Ovary (tissue), 9 donors: ENCODE results near the gene PELI3. TPM values are rescaled to one million over a fixed set of nuclear protein-coding genes. Genes with fewer than 3 reads are reported as not detected.

Experiments
- DNase-seq, 5 donors: peaks; one replicate each; pipeline ENCODE4 v3.0.0-alpha.2; 2019 to 2020
- H3K27ac ChIP-seq, 2 donors: fragments of 200-600 bp; one replicate each; pipeline versions ENCODE4 v1.5.1 to v1.8.0; 2019 to 2022
- H3K27me3 ChIP-seq: fragments of 200-600 bp; one replicate; pipeline ENCODE4 v1.8.0; 2022
- H3K36me3 ChIP-seq: fragments of 200-600 bp; sonication (generic); one replicate; pipeline ENCODE4 v1.5.1; 2019
- H3K4me1 ChIP-seq: one replicate; pipeline ENCODE4 v1.8.1; 2013; ENCODE audit warnings: mild to moderate bottlenecking, moderate library complexity; ENCODE audit not compliant: insufficient read depth
- H3K4me3 ChIP-seq: fragments of 200-600 bp; sonication (generic); one replicate; pipeline ENCODE4 v1.5.1; 2017
- H3K9me3 ChIP-seq, 2 donors: fragments of 200-600 bp in 1 of 2; sonication (generic) in 1 of 2; one replicate each; pipeline versions ENCODE4 v1.5.1 to v1.8.1; 2013 to 2019; ENCODE audit warnings: mild to moderate bottlenecking in 1 of 2, moderate library complexity in 1 of 2
- EP300 ChIP-seq: sonication (generic); formaldehyde crosslinking; IDR thresholded peaks from one replicate; pipeline ENCODE4 v1.6.1; 2017; ENCODE audit warnings: antibody characterized with exemption
- POLR2A ChIP-seq: fragments of 450-650 bp; IDR thresholded peaks from one replicate; pipeline ENCODE4 v1.6.1; 2017; ENCODE audit warnings: antibody characterized with exemption, mild to moderate bottlenecking, moderate library complexity
- WGBS, 3 donors: extraction: QIAGEN DNeasy Blood & Tissue Kit in 1 of 3; methylation state at CpG; one replicate each; pipeline versions ENCODE4 v1.1.5 to v1.1.7; 2013 to 2017; 5-methylcytosine and 5-hydroxymethylcytosine counted together
- intact Hi-C, 4 donors: fragments of 100-400 bp; cut with DNase I; formaldehyde crosslinking; loops; one replicate each; pipeline versions ENCODE4 v1.11.0 to v1.15.1; 2022 to 2023
- polyA plus RNA-seq, 2 donors: library from polyadenylated mRNA; stranded (reverse); fragments of 200-250 nt in 1 of 2; fragments of 350-450 nt in 1 of 2; fragmentation: Illumina TruSeq in 1 of 2; extraction: RNeasy Lipid Tissue Mini Kit (QIAGEN cat#74804) in 1 of 2; gene quantifications; one replicate each; pipeline ENCODE4 v1.2.3, GENCODE V29; 2013 to 2014
- total RNA-seq, 7 donors: library from RNA; depleted of rRNA in 2 of 7; stranded (reverse); fragments of >200 nt in 2 of 7; fragmentation: NEBNext Ultra II Directional in 3 of 7; extraction: Animal tissue kit (Norgen Biotek cat#: 25700) in 3 of 7; gene quantifications; one replicate each; pipeline versions ENCODE4 v1.1.0 to v1.2.4, GENCODE V29; 2016 to 2023
- TF ChIP-seq, protein P1 (sequence below), 3 donors: fragments of 450-650 bp in 2 of 3; fragments of 200-600 bp in 1 of 3; IDR thresholded peaks; one replicate each; pipeline versions ENCODE4 v1.5.1 to v1.8.0; 2016 to 2022; ENCODE audit warnings: antibody characterized with exemption in 3 of 3, mild to moderate bottlenecking in 1 of 3
- donor health status: DM: no; HTN: no; CAD: no; lungs with moderate emphysema.
- donor health status: DM: no; HTN: no; CAD: no.
- donor health status: Bipolar disorder and iron deficiency.
- donor health status: DM: yes; HTN: yes; CAD: no.
- donor health status: DM: no; HTN: no; CAD: no.
- donor health status: DM: yes; HTN: yes; CAD: no.

The PELI3 gene
- total and polyA plus RNA-seq, 9 donors: 7.6 to 29.6 (median 20.5) TPM

DNA sequence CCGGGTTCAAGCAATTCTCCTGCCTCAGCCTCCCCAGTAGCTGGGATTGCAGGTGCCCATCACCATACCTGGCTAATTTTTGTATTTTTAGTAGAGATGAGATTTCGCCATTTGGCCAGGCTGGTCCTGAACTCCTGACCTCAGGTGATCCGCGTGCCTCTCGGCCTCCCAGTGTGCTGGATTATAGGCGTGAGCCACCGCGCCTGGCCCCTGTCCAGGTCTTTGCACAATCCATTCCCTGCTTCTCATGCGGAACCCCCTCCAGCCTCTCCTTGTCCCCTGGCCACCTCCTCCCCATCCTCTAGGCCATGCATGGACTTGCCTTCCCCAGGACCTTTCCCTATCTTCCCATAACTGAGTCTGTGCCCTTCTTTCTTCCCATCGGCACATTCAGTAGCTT, 22.3 kb downstream of the PELI3 start:
- 81 to 95% (median 93%) methylated on average over 10 of the region's 10 CpGs for WGBS, 3 donors
- no peaks in the 10 kb centered on the region for H3K9me3 ChIP-seq
- no peaks in the 10 kb centered on the region for H3K36me3 ChIP-seq
- H3K27ac ChIP-seq: no peak overlapping the region
- no peaks in the 10 kb centered on the region for H3K27me3 ChIP-seq
- no peaks in the 10 kb centered on the region for H3K4me1 ChIP-seq
- no peak for DNase-seq
- no peak overlapping the region for H3K4me3 ChIP-seq
- intact Hi-C loops: no loop called here
- TF ChIP-seq, protein P1, sequence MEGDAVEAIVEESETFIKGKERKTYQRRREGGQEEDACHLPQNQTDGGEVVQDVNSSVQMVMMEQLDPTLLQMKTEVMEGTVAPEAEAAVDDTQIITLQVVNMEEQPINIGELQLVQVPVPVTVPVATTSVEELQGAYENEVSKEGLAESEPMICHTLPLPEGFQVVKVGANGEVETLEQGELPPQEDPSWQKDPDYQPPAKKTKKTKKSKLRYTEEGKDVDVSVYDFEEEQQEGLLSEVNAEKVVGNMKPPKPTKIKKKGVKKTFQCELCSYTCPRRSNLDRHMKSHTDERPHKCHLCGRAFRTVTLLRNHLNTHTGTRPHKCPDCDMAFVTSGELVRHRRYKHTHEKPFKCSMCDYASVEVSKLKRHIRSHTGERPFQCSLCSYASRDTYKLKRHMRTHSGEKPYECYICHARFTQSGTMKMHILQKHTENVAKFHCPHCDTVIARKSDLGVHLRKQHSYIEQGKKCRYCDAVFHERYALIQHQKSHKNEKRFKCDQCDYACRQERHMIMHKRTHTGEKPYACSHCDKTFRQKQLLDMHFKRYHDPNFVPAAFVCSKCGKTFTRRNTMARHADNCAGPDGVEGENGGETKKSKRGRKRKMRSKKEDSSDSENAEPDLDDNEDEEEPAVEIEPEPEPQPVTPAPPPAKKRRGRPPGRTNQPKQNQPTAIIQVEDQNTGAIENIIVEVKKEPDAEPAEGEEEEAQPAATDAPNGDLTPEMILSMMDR (IDR thresholded peaks at IDR 0.05): no peak
- TF ChIP-seq EP300: no peak
- TF ChIP-seq POLR2A: no peak

DNA sequence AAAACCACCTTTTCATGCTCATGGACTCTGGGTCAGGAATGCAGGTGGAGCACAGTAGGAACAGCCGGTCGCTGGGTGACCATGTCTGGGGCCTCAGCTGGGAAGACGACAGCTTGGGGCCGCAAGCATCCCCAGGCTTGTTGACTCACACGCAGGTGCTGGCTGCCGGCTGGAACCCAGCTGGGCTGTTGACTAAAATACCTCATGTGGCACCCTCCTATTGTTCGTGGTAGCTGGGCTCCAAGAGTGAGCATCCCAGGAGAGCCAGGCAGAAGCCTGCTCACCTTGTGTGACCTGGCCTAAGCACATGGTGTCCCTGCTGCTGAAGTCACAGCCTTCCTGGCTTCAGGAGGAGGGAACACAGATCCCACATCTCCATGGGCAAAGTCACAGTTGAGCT, 22.9 kb downstream of the PELI3 start:
- WGBS, 3 donors: 83 to 89% (median 86%) methylated on average over 7 of the region's 7 CpGs
- intact Hi-C loops: no loop called here
- Histone ChIP-seq H3K4me1 (no peaks in the 10 kb centered on the region), H3K27ac (no peak overlapping the region), H3K9me3 (no peaks in the 10 kb centered on the region), H3K4me3 (no peak overlapping the region), H3K36me3 (no peaks in the 10 kb centered on the region), H3K27me3 (no peaks in the 10 kb centered on the region)
- DNase-seq: no peak
- TF ChIP-seq, protein P1 (IDR thresholded peaks at IDR 0.05): no peak
- TF ChIP-seq POLR2A: no peak
- TF ChIP-seq EP300: no peak

DNA sequence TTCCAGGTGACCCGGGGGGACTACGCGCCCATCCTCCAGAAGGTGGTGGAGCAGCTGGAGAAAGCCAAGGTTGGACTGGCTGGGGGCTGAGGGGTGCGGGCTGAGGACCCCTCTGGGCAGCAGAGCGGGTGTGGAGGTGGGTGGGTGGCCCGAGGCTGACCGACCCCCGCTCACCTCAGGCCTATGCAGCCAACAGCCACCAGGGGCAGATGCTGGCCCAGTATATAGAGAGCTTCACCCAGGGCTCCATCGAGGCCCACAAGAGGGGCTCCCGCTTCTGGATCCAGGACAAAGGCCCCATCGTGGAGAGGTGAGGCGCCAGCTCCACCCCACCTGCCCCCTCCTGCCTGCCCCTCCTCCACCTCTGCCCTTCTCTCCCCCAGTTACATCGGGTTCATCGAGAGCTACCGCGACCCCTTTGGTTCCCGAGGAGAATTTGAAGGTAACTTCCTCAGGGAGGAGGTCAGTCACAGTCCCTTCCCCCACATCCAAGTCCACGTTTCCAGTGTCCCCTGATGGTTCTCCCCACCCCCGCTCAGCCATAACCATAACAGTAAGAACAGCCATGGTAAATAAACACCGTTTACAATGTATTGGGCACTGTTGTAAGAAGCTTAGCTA, 24.7 kb downstream of the PELI3 start:
- TF ChIP-seq, protein P1 (IDR thresholded peaks at IDR 0.05): no peak
- TF ChIP-seq EP300 (no peak), POLR2A (no peak)
- Histone ChIP-seq H3K4me1 (no peaks in the 10 kb centered on the region), H3K36me3 (no peaks in the 10 kb centered on the region), H3K9me3 (no peaks in the 10 kb centered on the region), H3K27me3 (no peaks in the 10 kb centered on the region), H3K4me3 (no peak overlapping the region), H3K27ac (no peak overlapping the region)
- WGBS, 3 donors: 58 to 62% (median 58%) methylated on average over 20 of the region's 20 CpGs
- intact Hi-C loops: no loop called here
- DNase-seq: no peak

DNA sequence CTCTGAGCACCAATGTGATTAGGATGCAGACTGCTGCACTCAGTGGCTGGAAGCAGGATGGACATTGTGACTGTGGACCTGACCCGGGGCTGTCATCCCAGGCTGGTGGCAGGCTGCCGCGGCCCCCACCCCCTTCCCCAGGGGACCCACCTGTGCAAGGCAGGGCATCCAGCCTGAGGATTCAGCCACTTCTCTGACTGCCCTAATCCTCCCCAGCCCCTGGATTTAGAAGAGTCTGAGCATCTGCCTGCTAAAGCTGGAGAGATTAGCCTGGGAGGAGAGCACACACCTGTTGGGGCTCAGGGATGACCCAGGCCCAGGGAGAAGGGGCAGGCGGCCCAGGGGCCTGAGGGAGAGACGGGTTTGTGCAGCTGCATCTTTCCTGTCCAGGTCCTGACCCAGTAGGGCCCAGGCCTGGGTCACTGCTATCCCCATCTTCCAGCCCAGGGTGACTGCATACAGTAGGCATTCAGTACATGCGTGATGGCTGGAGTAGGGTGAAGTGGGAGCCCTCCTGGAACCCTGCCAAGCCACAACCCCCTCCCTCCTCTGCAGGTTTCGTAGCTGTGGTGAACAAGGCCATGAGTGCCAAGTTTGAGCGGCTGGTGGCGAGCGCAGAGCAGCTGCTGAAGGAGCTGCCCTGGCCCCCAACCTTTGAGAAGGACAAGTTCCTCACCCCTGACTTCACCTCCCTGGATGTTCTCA, 25.6 kb downstream of the PELI3 start:
- H3K4me1 ChIP-seq: no peaks in the 10 kb centered on the region
- 87 to 91% (median 90%) methylated on average over 10 of the region's 10 CpGs for WGBS, 3 donors
- intact Hi-C loops: no loop called here
- no peak for DNase-seq
- no peaks in the 10 kb centered on the region for H3K27me3 ChIP-seq
- H3K4me3 ChIP-seq: no peak overlapping the region
- H3K27ac ChIP-seq: no peak overlapping the region
- no peaks in the 10 kb centered on the region for H3K36me3 ChIP-seq
- H3K9me3 ChIP-seq: no peaks in the 10 kb centered on the region
- no peak for TF ChIP-seq EP300
- TF ChIP-seq, protein P1 (IDR thresholded peaks at IDR 0.05): no peak
- TF ChIP-seq POLR2A: no peak
